Activated CD8-positive, alpha-beta memory T cell treated with anti-CD3 and anti-CD28 coated beads, Interleukin-2, amount 50 U/mL, for 4 hours (primary cell): Measurements from ENCODE around the gene OAS3.
"Not testable (repeated sequence)": the region's sequence is repeated elsewhere in the genome, so short reads cannot be mapped to it uniquely, and the experiment has no call there.

ENCODE experiments used
- DNase-seq: peaks from one replicate; pipeline ENCODE4 v3.0.0-alpha.2; 2020

Gene OAS3

DNA sequence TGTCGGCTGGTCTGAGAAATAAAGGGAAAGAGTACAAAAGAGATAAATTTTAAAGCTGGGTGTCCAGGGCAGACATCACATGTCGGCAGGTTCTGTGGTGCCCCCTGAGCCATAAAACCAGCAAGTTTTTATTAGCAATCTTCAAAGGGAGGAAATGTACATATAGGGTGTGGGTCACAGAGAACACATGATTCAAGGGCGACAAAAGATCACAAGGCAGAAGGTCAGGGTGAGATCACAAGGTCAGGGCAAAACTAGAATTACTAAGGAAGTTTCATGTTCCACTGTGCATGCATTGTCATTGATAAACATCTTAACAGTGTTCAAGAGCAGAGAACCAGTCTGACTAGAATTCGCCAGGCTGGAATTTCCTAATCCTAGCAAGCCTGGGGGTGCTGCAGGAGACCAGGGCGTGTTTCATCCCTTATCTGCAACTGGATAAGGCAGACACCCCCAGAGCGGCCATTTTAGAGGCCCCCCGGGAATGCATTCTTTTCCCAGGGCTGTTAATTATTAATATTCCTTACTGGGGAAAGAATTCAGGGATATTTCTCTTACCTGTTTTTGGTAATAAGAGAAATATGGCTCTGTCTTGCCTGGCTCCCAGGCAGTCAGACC, 11.7 kb upstream of the OAS3 start:
- not testable (repeated sequence) for DNase-seq

DNA sequence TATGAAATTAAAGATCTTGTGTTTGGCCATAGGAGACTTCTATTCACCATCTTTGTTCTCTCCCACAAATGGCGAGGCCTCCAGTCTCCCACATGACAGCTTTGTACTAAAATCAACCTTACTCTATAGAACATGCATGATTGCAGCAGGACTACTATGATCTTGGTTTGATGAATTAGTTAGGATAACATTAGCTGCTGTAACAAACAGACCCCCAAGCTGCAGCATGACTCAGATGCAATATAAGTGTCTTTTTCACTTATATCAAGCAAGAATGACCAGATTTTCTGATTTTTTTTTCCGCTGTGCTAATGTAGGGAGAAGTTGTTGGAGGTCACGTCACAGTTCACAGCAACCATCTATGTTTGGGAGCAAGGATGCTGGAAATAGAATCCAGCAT, 10.8 kb upstream of the OAS3 start:
- DNase-seq, result no peak

DNA sequence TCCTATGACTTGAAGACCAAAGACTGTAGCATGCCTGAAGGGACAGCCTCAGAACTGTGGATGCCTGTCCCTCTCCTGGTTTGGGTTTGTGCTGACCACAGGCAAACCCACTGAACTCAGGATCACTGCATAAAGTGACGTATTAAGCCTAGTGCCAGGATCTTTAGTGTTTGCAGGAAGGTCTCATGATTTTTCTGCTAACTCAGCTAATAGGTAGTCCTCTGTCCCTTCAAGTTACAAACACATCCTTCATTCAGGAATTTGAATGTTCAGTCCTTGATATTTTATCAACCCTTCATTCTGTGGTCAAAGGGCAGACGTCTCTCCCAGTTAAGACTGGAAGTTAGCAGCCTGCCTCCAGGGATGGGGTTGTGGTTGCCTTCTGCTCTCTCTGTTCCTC, 10.3 kb upstream of the OAS3 start:
- DNase-seq, result no peak

DNA sequence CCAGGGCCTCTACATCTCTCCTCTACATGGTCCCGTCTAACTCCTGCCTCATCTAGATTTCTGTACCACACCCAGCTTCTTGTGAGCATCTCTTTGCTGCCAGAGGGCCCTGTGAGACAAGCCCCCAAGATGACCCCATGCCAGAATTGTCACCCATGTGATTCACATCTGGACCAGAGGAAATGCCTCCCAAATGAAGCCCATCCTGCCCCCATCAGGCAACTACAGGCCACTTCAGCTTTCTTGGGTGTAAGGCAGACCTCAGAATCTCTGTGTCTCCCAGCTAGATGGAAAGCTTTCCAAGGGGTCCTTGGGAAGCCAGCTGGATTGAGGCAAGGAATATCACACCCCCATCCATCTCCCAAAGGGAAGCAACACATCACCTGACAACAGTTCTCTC, 9.3 kb upstream of the OAS3 start:
- no peak for DNase-seq

DNA sequence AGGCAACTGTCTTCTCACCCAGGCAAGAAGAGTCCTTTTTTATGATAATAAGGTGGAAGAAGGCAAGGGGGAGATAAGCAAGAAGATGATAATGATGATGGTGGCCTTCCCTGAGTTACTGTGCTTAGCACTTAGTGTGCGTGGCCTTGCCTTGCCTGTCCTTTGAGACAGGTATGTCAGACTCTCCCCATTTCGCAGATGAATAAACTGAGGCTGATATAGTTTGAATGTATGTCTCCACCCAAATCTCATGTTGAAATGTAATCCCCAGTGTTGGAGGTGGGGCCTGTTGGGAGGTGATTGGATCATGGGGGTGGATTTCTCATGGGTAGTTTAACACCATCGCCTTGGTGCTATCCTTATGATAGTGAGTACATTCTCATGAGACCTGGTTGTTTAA, 8.6 kb upstream of the OAS3 start:
- DNase-seq, result no peak

DNA sequence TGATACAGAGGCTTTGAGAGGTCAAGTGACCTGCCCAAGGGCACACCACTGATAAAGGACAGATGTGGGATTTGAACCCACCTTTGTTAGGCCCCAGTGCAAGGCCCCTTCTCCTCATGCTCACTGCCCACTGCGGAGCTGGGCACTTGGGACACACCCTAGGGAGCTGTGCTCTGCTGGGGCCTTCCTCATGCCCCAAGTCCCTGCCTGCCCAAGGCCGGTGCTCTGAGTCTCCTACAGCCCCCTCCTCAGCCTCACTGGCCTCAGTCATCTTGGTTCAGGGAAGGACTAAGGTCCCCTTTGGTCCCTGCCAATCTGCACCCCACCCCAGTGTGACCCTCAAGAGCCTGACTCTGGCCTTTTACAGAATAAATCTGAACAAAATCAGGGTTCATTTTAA, 7.9 kb upstream of the OAS3 start:
- DNase-seq, result no peak

DNA sequence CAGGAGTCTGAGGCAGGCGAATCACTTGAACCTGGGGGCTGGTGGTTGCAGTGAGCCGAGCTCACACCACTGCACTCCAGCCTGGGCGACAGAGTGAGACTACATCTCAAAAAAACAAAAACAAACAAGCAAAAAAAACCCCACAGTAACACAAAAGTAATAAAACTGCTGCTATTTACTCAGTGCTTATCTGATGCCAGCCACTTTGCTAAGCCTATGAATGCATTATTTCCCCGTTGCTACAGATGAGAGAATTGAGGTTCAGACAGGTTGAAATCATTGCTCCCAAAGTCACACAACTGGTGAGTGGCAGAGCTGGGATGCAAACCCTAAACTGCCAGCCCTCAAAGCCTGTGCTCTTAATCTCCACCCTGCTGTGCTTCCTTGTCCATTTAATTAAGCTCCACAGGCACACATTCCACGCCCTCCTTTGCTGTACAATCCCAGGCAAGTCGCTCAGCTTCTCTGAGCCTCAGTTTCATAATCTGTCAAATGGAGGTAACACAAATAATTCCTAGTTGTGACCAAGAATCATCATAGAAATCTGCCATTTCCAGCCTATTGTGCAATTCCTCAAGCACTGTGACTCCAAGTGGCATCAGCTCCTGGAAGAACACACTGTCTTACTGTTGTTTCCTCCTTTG, 5.7 kb upstream of the OAS3 start:
- DNase-seq, result no peak

DNA sequence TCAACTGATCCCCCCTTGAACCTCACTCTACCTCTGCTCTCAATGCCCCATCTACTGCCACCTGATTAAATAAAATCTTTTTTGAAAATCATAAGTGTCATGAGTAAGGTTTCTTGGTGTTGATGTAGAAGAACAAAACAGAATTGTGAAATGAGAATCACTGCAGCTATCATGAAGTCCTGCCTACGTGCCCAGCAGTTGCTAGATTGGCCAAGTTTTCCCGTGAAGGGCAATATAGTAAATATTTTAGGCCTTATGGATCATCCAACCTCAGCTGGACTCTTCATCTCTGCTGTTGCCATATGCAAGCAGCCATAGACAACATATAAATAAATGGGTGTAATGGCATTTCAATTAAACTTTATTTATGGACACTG, 5.2 kb upstream of the OAS3 start:
- DNase-seq, result no peak

DNA sequence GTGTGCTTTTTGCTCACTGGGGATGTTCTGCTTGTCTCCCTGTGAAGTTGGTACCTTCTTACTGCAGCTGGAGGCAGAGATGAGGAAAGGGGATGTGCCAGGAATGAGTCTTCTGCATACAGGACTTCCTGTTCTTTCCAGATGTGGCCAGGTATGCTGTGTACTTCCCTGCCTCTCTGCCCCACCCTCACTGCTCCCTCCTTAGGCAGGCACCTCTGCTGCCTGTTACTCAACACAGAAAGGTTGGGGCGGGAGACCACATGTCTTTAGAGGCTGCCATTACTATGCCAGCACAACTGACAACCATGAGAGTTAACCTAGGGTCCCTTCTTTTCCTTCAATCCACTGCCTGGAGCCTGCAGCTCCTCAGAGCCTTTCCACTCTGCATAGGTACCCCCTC, 2.0 kb upstream of the OAS3 start:
- no peak for DNase-seq

DNA sequence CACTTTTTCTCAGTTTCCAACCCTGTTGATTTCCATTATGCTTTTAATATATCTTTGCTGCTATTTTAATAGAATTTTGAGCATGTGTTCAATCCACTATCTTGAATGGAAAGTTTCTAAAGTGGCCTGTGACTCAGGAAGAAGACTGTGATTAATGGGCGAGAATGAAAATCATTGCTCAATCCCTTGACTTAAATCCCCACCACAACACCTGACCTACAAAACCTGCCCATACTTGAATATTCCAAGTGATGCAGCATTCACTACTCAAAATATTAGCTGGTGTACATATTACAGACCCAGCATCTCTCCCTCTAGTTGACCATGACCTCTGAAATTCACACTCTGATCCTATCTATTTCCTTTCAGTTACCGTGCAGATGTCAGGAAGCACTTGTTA, 1.3 kb upstream of the OAS3 start:
- no peak for DNase-seq

DNA sequence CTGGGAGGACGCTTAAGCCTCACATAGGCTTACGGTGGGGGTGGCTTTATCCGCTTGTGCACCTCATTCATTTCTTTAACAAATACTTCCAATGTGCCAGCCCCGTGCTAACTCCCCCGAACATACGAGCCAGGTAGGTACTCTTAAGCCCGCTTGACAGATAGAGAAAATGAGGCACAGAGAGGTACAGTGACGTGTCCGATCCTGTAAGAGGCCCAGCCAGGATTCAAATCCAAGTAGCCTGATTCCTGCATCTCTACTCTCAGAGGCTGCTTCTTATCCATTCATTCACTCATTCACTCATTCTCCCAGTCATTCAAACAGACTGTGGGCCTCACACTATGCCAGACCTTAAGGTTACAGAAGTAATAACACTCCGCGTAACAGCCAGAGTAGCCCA, 477 bp downstream of the OAS3 start:
- no peak for DNase-seq

DNA sequence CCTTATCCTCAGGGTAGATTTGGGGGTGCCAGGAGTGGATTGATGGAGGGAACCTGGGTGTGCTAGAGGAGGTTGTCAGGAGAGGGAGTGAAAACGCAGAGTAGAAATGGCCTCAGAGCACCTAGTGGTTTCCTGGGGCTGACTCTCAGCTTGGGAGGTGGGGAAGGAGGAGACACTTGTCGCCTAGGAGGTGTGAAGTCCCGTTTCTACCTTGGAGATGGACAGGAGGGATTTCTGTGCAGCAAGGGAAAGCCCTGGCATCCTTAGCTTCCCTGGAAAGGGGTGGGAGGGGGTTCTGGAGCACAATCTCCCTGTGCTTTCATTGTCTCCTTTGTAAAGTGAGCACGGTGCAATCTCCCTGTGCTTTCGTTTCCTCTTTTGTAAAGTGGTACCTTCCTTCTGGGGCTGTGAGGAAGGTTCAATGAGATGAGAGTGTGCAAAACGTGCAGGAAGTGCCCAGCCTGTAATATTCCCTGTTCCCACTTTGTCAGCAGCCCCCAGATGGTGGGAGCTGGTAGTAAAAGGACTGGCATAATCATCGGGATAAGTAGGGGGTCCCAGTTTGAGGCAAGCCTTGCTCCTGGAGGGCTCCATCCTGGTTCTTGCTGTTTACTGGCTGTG, 1.6 kb downstream of the OAS3 start:
- DNase-seq, result no peak

DNA sequence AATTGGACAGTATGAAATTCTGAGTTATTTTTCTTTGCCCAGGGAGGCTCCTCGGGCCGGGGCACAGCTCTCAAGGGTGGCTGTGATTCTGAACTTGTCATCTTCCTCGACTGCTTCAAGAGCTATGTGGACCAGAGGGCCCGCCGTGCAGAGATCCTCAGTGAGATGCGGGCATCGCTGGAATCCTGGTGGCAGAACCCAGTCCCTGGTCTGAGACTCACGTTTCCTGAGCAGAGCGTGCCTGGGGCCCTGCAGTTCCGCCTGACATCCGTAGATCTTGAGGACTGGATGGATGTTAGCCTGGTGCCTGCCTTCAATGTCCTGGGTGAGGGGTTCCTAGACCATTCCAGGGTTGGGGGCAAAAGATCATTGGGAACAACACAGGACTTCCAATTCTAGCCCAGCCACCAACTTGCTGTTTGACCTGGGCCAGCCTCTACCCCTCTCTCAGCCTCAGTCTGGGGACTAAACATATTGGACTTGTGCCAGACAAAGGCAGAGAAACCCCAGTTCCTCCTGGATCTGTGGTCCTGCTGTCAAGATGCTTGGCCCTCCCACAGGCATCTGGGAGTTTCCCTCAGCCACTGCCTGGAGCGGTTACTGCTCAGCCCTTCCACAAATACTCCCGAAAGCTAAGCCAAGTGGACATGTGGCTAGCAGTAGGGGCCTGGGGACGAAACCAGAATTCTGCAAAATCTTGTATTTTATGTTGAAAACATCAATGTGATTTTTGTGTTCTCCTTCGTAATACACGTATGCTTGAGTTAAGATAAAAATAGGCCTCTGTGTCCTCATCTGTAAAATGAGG, 3.5 kb downstream of the OAS3 start:
- DNase-seq, result no peak

DNA sequence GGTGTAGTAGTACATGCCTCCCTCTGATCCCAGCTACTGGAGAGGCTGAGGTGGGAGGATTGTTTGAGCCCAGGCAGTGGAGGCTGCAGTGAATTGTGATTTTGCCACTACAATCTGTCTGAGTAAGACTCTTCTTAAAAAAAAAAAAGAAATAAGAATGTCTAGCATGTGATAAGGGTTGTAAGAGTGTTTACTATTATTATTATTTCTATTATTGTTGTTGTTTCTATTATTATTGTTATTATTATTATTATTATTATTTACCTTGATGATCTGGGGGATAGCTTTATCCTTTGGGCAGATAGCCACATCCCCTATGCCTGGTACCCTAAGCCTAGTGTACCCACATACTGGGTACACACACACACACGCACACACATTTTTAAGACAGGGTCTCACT, 4.3 kb downstream of the OAS3 start:
- DNase-seq, result no peak

DNA sequence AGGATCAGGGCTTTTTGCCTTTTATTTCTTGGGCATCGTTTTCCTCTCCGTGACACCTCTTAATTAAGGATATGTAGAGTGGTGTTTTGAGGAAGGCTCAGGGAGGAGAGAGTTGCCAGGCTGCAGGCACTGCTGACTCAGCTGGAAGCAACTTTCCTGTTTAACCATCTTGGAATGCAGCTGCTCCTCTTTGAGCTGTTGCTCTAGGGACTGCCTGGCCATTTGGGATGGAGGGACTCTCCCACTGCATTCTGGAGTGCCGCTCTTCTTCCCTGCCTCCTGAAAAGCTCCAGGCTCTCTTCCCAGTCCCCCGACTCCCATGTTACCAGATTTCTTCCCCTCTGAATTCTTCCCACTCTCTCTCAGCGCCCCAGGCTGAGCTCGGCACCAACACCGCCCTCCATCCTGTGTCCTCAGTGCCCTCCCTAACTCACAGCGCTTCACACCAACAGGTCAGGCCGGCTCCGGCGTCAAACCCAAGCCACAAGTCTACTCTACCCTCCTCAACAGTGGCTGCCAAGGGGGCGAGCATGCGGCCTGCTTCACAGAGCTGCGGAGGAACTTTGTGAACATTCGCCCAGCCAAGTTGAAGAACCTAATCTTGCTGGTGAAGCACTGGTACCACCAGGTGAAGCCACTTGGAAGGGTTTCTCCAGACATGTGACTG, 5.9 kb downstream of the OAS3 start:
- DNase-seq, result no peak

DNA sequence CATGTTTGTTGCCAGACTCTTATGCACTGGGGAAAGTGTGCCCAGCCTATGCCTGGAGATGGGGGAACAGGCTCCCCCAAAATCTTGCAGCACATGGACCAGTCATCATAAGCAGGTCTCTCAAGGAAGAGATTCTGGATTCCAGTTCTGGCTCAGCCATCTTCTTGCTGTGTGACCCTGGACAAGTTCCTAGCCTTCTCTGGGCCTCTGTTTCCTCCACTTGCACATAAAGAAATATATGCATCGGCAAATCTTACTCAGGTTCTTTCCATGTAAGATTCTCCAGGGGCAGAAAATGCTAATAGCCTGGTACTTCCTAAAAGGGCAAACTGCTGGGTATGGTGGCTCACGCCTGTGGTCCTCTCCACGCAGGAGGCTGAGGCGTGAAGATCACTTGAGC, 7.2 kb downstream of the OAS3 start:
- no peak for DNase-seq

DNA sequence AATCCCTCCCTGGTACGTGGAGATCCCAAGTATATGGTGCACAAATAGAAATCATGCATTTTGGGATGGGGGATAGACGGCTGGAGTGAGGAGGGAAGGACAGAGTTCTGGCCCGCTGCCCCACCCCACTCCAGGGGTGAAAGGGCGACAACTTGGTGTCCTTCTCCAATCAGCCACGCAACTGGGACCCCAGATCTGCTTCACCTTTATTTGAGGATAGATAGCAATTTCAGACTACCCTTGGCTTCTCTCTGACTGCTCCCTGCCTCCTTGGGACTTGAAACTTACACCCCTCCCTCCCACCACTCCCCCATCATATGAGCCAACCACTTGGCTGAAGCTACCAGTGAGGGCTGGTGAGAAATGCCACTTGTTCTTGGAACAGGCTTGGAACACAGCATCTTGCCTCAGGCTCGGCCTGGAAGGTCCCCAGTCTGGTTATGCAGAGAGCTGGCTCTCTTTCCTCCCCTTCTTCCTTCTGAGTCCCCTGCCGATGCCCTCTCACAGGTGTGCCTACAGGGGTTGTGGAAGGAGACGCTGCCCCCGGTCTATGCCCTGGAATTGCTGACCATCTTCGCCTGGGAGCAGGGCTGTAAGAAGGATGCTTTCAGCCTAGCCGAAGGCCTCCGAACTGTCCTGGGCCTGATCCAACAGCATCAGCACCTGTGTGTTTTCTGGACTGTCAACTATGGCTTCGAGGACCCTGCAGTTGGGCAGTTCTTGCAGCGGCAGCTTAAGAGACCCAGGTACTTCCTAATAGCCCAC, 8.1 kb downstream of the OAS3 start:
- DNase-seq, result no peak

DNA sequence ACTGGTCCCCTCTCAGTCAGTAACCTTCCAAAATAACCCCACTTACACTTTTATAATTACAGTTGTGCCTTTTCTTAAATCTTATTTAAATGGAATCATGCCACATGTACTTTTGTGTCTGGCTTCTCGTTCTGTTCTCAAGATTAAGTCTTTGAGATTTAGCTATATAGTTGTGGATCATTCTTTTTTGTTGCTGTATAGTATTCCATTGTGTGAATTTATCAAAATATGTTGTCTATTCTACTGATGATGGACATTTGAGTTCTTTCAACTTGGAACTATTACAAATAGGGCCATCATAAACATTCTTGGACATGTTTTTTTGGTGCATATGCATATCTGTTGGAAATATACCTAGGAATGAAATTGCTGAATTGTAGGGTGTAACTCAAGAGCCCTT, 9.0 kb downstream of the OAS3 start:
- no peak for DNase-seq

DNA sequence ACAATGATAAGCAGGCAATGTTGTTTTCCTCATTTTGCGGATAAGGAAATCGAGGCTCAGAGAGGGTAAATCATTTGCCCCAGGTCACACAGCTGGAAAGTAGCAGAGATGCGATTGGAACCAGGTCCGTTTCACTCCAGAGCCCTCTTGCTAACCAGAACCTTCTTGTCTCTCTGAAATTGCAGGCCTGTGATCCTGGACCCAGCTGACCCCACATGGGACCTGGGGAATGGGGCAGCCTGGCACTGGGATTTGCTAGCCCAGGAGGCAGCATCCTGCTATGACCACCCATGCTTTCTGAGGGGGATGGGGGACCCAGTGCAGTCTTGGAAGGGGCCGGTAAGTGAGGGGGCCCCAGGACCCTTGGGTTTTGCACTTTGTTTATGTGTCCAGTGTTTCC, 9.5 kb downstream of the OAS3 start:
- DNase-seq, result no peak

DNA sequence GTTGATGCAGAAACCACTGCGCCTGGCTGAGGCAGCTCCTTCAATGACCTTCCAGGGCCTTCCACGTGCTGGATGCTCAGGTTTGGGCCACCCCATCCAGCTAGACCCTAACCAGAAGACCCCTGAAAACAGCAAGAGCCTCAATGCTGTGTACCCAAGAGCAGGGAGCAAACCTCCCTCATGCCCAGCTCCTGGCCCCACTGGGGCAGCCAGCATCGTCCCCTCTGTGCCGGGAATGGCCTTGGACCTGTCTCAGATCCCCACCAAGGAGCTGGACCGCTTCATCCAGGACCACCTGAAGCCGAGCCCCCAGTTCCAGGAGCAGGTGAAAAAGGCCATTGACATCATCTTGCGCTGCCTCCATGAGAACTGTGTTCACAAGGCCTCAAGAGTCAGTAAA, 10.5 kb downstream of the OAS3 start:
- DNase-seq, result no peak

DNA sequence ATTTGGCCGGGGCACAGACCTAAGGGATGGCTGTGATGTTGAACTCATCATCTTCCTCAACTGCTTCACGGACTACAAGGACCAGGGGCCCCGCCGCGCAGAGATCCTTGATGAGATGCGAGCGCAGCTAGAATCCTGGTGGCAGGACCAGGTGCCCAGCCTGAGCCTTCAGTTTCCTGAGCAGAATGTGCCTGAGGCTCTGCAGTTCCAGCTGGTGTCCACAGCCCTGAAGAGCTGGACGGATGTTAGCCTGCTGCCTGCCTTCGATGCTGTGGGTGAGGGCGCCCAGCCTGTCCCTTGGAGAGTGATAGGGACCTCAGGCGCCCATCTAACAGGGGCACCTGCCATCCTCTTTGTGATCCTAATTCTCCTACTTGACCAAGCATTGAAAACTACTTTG, 12.4 kb downstream of the OAS3 start:
- no peak for DNase-seq

DNA sequence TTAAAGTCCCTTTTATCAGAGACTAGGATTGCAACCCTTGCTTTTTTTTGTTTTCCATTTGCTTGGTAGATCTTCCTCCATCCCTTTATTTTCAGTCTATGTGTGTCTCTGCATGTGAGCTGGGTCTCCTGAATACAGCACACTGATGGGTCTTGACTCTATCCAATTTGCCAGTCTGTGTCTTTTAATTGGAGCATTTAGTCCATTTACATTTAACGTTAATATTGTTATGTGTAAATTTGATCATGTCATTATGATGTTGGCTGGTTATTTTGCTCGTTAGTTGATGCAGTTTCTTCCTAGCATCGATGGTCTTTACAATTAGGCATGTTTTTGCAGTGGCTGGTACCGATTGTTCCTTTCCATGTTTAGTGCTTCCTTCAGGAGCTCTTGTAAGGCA, 18.9 kb downstream of the OAS3 start:
- DNase-seq, result not testable (repeated sequence)

DNA sequence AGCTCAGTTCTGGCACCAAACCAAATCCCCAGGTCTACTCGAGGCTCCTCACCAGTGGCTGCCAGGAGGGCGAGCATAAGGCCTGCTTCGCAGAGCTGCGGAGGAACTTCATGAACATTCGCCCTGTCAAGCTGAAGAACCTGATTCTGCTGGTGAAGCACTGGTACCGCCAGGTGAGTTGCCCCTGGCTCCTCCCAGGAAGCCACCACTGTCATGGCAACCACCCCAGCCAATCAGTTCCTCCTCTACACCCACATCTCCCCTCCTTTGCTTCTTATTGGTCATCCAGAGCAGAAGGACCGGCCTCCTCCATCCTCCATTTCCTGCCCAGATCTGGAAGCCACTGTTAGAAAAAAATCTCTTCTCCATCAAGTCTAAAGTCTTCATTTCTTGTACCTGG, 22.8 kb downstream of the OAS3 start:
- no peak for DNase-seq
